Activated CD8-positive, alpha-beta memory T cell treated with anti-CD3 and anti-CD28 coated beads for 1 hour (primary cell): ENCODE results near the gene COL11A1.
"Not testable (repeated sequence)": the region's sequence is repeated elsewhere in the genome, so short reads cannot be mapped to it uniquely, and the experiment has no call there.

Experiments
- DNase-seq, 2 donors: peaks; one replicate each; pipeline ENCODE4 v3.0.0-alpha.2; 2020; ENCODE audit warnings: low read depth in 1 of 2; ENCODE audit errors: extremely low read depth in 1 of 2

Gene COL11A1

GRCh38 chr1:103087256-103087655, 21.1 kb downstream of the COL11A1 start:
- no peak for DNase-seq

DNA sequence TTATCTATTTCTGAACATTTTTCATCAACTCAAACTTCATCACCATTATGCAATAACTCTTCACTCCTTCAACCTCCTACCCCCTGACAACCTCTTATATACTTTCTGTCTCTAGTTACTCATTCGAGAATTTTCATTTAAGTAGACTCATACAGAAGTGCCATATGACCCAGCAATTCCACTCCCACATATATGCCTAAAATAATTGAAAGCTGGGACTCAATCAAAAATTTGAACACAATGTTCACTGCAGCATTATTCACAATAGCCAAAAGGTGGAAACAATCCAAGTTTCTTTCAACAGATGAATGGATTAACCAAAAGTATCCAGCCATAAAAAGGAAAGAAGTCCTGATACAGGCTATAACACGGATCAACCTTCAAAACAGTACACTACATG, 24.1 kb downstream of the COL11A1 start:
- DNase-seq, result no peak

GRCh38 chr1:103075316-103076000, 32.9 kb downstream of the COL11A1 start:
- DNase-seq, result no peak

DNA sequence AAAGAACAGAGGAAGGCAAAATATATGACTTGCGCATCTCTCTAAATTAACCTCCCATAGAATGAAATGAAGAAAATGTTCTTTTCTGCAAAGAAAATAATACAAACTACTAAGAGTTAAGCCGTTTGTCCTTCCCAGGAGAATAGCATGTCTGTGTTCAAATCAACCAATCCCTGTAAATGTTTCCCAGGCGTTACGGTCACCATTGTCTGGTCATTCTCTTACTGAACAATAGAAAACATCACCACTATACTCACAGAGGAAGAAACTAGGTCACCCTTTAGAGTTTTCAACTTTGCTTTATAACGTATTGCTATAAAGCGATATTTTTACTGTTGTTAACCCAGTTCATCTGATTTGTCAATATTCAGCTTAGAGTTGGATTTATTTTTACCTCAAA, 34.1 kb downstream of the COL11A1 start:
- DNase-seq, result no peak

GRCh38 chr1:103069201-103069600, 39.1 kb downstream of the COL11A1 start:
- no peak for DNase-seq

DNA sequence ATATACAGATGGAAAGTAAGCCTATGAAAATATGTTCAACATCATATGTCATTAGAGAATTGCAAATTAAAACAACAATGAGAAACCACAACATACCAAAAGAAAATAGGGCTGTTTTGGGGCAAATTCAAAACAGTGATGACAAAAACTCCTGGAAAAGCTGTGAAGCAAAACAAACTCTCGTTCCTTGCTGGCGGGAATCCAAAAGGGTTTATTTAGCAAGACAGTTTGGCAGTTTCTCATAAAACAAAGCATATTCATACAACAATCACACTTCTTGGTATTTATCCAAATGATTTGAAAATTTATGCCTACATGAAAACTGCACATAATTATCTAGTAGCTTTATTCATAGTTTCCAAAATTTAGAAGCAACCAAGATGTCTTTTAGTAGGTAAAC, 44.4 kb downstream of the COL11A1 start:
- no peak for DNase-seq

DNA sequence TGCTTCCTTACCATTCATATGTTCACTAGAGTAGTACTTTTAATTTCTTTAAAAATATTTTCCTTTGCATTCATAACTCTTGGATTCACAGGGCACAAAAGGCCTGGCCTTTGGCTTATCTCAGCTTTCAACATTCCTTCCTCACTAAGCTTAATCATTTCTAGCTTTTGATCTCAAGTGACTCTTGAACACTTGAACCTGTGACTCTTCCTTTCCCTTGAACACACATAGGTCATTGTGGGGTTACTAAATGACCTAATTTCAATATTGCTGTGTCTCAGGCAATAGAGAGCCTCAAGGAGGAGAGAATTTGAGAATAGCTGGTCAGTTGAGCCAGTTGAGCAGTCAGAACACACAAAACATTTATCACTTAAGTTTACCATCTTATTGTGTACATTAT, 49.9 kb downstream of the COL11A1 start:
- no peak for DNase-seq

DNA sequence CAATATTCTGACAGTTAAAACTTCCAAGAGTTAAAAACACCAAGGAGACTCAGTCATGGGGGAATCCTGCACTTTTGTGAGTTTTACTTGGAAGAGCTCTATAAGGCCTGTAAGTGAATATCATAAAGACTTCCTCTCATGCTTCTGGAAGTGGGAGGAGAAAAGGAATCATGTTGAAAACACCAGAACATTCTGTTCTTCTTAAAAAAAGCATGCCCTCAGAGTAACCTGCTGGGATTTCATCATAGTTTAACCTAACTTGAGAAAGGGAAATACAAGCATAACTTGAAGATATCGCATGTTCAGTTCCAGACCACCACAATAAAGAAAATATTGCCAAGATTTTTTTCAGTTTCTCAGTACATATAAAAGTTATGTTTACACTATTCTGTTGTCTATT, 51.9 kb downstream of the COL11A1 start:
- DNase-seq, result no peak

GRCh38 chr1:103028110-103028509, 80.2 kb downstream of the COL11A1 start:
- DNase-seq, result not testable (repeated sequence)

GRCh38 chr1:103025858-103026409, 82.4 kb downstream of the COL11A1 start:
- no peak for DNase-seq

DNA sequence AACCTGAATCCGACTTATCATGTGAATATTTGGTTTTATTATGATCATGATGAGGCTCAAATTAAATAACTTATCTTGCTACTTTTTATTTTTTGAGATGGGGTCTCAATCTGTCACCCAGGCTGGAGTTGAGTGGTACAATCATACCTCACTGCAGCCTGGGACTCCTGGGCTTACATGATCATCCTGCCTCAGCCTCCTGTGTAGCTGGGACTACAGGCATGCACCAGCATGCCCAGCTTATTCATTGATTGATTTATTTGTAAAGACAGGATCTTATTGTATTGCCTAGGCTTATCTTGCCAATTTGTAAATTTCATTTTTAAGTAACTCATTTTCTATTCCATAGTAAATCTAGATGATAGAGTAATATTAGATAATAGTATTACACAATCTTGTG, 84.3 kb downstream of the COL11A1 start:
- no peak for DNase-seq

DNA sequence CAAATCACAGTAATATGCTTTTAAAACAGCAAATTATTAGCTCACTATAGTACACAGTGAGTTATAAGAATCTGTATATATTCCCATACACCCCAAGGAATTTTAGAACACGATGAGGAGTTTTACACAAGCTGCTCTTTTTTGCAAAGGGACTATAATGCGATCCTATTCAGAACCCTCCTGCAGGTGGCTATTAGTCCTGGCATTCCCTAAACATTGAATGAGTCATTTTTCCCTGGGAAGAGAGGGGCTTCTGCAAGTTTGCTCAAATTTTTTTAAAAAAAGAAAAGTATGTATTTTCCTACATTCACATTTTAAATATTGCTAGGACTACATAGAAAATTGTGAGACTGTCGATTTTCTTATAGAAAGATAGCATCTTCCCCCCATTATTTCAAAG, 106.3 kb downstream of the COL11A1 start:
- DNase-seq, result no peak

GRCh38 chr1:102978874-102979273, 129.4 kb downstream of the COL11A1 start:
- DNase-seq, result no peak

- DNase-seq, result no peak
Observed at GRCh38 chr1:102977292-102977691, 131.0 kb downstream of the COL11A1 start.

DNA sequence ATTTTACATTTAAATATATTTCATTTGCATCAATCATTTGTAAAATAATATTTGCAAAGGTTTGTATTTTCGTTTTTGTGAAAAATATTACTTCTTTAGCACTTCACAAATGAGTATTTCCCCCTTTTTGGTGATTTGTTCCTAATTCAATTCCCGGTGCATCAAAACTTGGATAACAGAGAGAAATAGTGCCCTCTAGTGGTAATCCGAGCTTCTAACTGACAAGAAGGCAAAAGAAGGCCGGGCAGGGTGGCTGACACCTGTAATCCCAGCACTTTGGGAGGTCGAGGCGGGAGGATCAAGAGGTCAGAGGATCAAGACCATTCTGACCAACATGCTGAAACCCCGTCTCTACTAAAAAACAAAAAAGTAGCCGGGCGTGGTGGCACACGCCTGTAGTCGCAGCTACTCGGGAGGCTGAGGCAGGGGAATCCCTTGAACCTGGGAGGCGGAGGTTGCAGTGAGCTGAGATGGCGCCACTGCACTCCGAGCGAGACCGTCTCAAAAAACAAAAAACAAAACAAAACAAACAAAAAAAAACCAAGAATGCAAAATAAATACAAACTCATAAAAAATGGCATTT, 137.7 kb downstream of the COL11A1 start:
- DNase-seq, result no peak

- no peak for DNase-seq
Observed at GRCh38 chr1:102967786-102968185, 140.5 kb downstream of the COL11A1 start.

DNA sequence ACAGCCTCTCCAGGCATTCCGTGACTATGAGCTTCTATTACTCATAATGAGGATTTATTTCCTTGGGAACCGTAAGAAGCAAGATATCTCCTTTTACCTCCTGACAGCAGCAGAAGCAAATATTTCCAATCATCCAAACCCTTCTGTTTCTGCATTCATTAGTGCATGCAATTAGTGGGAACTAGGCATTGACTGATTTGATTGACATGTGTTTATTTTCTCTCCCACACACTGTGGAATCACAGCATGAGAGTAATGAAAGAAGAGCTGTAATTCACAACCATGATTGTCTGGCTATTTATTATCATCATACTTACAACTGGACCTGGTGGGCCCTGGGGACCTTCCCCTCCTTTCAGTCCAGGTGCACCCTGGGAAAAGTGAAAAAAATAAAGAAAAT, 146.8 kb downstream of the COL11A1 start:
- no peak for DNase-seq

- no peak for DNase-seq
Observed at GRCh38 chr1:102954576-102954975, 153.7 kb downstream of the COL11A1 start.

GRCh38 chr1:102952400-102952799, 155.9 kb downstream of the COL11A1 start:
- no peak for DNase-seq

DNA sequence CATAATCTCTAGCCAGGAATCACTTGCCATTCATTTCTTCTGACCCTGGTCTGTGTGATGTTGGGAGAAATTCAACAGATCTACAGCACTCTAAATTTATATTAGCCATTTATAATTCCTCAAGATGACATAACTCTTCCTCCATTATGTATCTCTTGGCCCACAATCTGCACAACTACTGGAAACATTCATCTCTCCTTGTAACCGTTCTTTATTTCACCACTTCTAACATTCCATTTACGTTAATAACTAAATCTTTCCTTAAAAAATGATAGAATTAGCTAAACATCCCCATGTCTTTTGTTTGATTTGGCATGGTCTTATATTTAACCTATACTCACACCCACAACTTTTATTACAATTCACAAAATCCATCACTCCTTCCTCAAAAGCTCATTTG, 166.0 kb downstream of the COL11A1 start:
- DNase-seq, result no peak

- DNase-seq, result no peak
Observed at GRCh38 chr1:102941366-102941947, 166.9 kb downstream of the COL11A1 start.

- DNase-seq, result no peak
Observed at GRCh38 chr1:102937401-102937800, 170.9 kb downstream of the COL11A1 start.
